ENCODE measurements around the gene DENND4C.
A peak's percentile ranks its signal among the peaks of the same experiment; 100 is the strongest.
"Not testable (repeated sequence)": the region's sequence is repeated elsewhere in the genome, so short reads cannot be mapped to it uniquely, and the experiment has no call there.

DENND4C gene

GRCh38 chr9:19229595-19230354 lies 718 bp upstream of the DENND4C start:
- peak; percentile 66 for DNase-seq

GRCh38 chr9:19231126-19231903 lies 822 bp downstream of the DENND4C start:
- DNase-seq = no peak

GRCh38 chr9:19231904-19232822 lies 1.7 kb downstream of the DENND4C start:
- DNase-seq = no peak

GRCh38 chr9:19232823-19233194 lies 2.3 kb downstream of the DENND4C start:
- DNase-seq = no peak

- no peak for DNase-seq
Observed at GRCh38 chr9:19233344-19233743, 2.9 kb downstream of the DENND4C start.

- no peak for DNase-seq
Observed at GRCh38 chr9:19239955-19240354, 9.5 kb downstream of the DENND4C start.

GRCh38 chr9:19241728-19242127 lies 11.2 kb downstream of the DENND4C start:
- DNase-seq = no peak

- no peak for DNase-seq
Observed at GRCh38 chr9:19243366-19244033, 13.0 kb downstream of the DENND4C start.

GRCh38 chr9:19246891-19247290 lies 16.4 kb downstream of the DENND4C start:
- DNase-seq = no peak

- DNase-seq = no peak
Observed at GRCh38 chr9:19247420-19247819, 16.9 kb downstream of the DENND4C start.

GRCh38 chr9:19250346-19250745 lies 19.9 kb downstream of the DENND4C start:
- not testable (repeated sequence) for DNase-seq

GRCh38 chr9:19251203-19251602 lies 20.7 kb downstream of the DENND4C start:
- not testable (repeated sequence) for DNase-seq

- DNase-seq = not testable (repeated sequence)
Observed at GRCh38 chr9:19251622-19252021, 21.1 kb downstream of the DENND4C start.

- no peak for DNase-seq
Observed at GRCh38 chr9:19252174-19252884, 21.8 kb downstream of the DENND4C start.

GRCh38 chr9:19252885-19253219 lies 22.4 kb downstream of the DENND4C start:
- no peak for DNase-seq

- no peak for DNase-seq
Observed at GRCh38 chr9:19255112-19255511, 24.6 kb downstream of the DENND4C start.

GRCh38 chr9:19255821-19256220 lies 25.3 kb downstream of the DENND4C start:
- no peak for DNase-seq

- not testable (repeated sequence) for DNase-seq
Observed at GRCh38 chr9:19259665-19260255, 29.3 kb downstream of the DENND4C start.

- DNase-seq = not testable (repeated sequence)
Observed at GRCh38 chr9:19265602-19266001, 35.1 kb downstream of the DENND4C start.

- not testable (repeated sequence) for DNase-seq
Observed at GRCh38 chr9:19266778-19267384, 36.4 kb downstream of the DENND4C start.

- no peak for DNase-seq
Observed at GRCh38 chr9:19269582-19269981, 39.1 kb downstream of the DENND4C start.
